Measurements from ENCODE around the gene HKDC1.

Gene HKDC1

GRCh38 chr10:69253171-69253570 is 33.0 kb downstream of the HKDC1 start:
- Histone ChIP-seq H3K9ac (no peak overlapping the region), H3K36me3 (no peaks in the 10 kb centered on the region), H3K4me3 (no peak overlapping the region), H3K4me1 (peaks cover 0 to 10% (median 8%) of the 10 kb centered on the region in 10 experiments; a peak in 13 of 20 replicates), H3K4me2 (no peak overlapping the region), H3K27me3 (no peaks in the 10 kb centered on the region), H4K20me1 (no peaks in the 10 kb centered on the region), H3K27ac (no peak overlapping the region), H3K9me3 (replicated peaks in 1 of 11) (peaks cover 0 to 16% (median 0%) of the 10 kb centered on the region in 11 experiments; a peak in 2 of 22 replicates)
- TF ChIP-seq Cebpa-rat (IDR thresholded peaks at IDR 0.05) = no peak

GRCh38 chr10:69254877-69255276 is 34.7 kb downstream of the HKDC1 start:
- Histone ChIP-seq H3K4me1 (peaks cover 0 to 8% (median 7%) of the 10 kb centered on the region in 10 experiments; a peak in 12 of 20 replicates), H3K27ac (no peak overlapping the region)

GRCh38 chr10:69259547-69260243 is 39.6 kb downstream of the HKDC1 start:
- Histone ChIP-seq H3K4me3 (no peak overlapping the region), H3K27ac (no peak overlapping the region), H3K9ac (no peak overlapping the region), H3K27me3 (no peaks in the 10 kb centered on the region), H3K36me3 (no peaks in the 10 kb centered on the region; a peak in 1 of 22 replicates), H4K20me1 (no peaks in the 10 kb centered on the region), H3K9me3 (replicated peaks in 1 of 11) (peaks cover 18 to 26% (median 21%) of the 10 kb centered on the region in 11 experiments), H3K4me1 (peaks cover 0 to 8% (median 3%) of the 10 kb centered on the region in 10 experiments; a peak in 3 of 20 replicates), H3K4me2 (no peak overlapping the region)
- no peak for TF ChIP-seq Cebpa-rat (IDR thresholded peaks at IDR 0.05)

More at GRCh38 chr10:69254877-69255276, 34.7 kb downstream of the HKDC1 start:
- Histone ChIP-seq H3K9me3 (replicated peaks in 1 of 11) (peaks cover 13 to 32% (median 15%) of the 10 kb centered on the region in 11 experiments), H3K4me2 (no peak overlapping the region), H4K20me1 (no peaks in the 10 kb centered on the region), H3K4me3 (no peak overlapping the region), H3K27me3 (no peaks in the 10 kb centered on the region), H3K36me3 (no peaks in the 10 kb centered on the region; a peak in 1 of 22 replicates), H3K9ac (no peak overlapping the region)
- TF ChIP-seq Cebpa-rat (IDR thresholded peaks at IDR 0.05) = no peak

GRCh38 chr10:69261184-69261583 is 41.1 kb downstream of the HKDC1 start:
- H3K4me1 ChIP-seq = peaks cover 0 to 8% (median 3%) of the 10 kb centered on the region in 10 experiments; a peak in 3 of 20 replicates
- no peak overlapping the region for H3K4me3 ChIP-seq
- no peak for TF ChIP-seq Cebpa-rat (IDR thresholded peaks at IDR 0.05)
- peaks cover 18 to 26% (median 21%) of the 10 kb centered on the region in 11 experiments for H3K9me3 ChIP-seq (replicated peaks in 1 of 11)
- no peak overlapping the region for H3K9ac ChIP-seq
- no peak overlapping the region for H3K27ac ChIP-seq
- no peak overlapping the region for H3K4me2 ChIP-seq
- no peaks in the 10 kb centered on the region for H3K27me3 ChIP-seq
- no peaks in the 10 kb centered on the region for H4K20me1 ChIP-seq
- no peaks in the 10 kb centered on the region; a peak in 1 of 22 replicates for H3K36me3 ChIP-seq

GRCh38 chr10:69262292-69262751 is 42.2 kb downstream of the HKDC1 start:
- Histone ChIP-seq H3K27me3 (no peaks in the 10 kb centered on the region), H3K9ac (no peak overlapping the region), H4K20me1 (no peaks in the 10 kb centered on the region), H3K4me3 (no peak overlapping the region), H3K4me1 (peaks cover 0 to 8% (median 3%) of the 10 kb centered on the region in 10 experiments; a peak in 3 of 20 replicates), H3K9me3 (replicated peaks in 1 of 11) (peaks cover 18 to 26% (median 21%) of the 10 kb centered on the region in 11 experiments), H3K4me2 (peak overlapping the region in 9 of 11 experiments; percentile 1 to 39 (median 11); a peak in 7 of 22 replicates), H3K27ac (no peak overlapping the region), H3K36me3 (no peaks in the 10 kb centered on the region; a peak in 1 of 22 replicates)
- no peak for TF ChIP-seq Cebpa-rat (IDR thresholded peaks at IDR 0.05)

- Histone ChIP-seq H3K9ac (no peak overlapping the region), H3K27me3 (no peaks in the 10 kb centered on the region), H3K4me3 (no peak overlapping the region), H3K4me1 (peaks cover 0 to 8% (median 3%) of the 10 kb centered on the region in 10 experiments; a peak in 5 of 20 replicates), H4K20me1 (no peaks in the 10 kb centered on the region), H3K9me3 (replicated peaks in 1 of 11) (peaks cover 0 to 3% (median under 1%) of the 10 kb centered on the region in 11 experiments; a peak in 10 of 22 replicates), H3K4me2 (no peak overlapping the region), H3K27ac (no peak overlapping the region), H3K36me3 (no peaks in the 10 kb centered on the region)
- TF ChIP-seq Cebpa-rat (IDR thresholded peaks at IDR 0.05) = no peak
Observed at GRCh38 chr10:69265521-69265920, 45.4 kb downstream of the HKDC1 start.

- TF ChIP-seq Cebpa-rat (IDR thresholded peaks at IDR 0.05) = peak in 2 of 11 experiments; percentile 7 to 19; a peak in 1 of 22 replicates
- Histone ChIP-seq H4K20me1 (no peaks in the 10 kb centered on the region), H3K36me3 (no peaks in the 10 kb centered on the region), H3K4me1 (peaks cover 0 to 11% (median 8%) of the 10 kb centered on the region in 10 experiments; a peak in 11 of 20 replicates), H3K4me2 (no peak overlapping the region), H3K27me3 (no peaks in the 10 kb centered on the region), H3K9me3 (replicated peaks in 1 of 11) (no peaks in the 10 kb centered on the region; a peak in 1 of 22 replicates), H3K9ac (no peak overlapping the region), H3K4me3 (no peak overlapping the region), H3K27ac (no peak overlapping the region)
Observed at GRCh38 chr10:69268761-69269416, 48.8 kb downstream of the HKDC1 start.

- no peaks in the 10 kb centered on the region for H4K20me1 ChIP-seq
- TF ChIP-seq Cebpa-rat (IDR thresholded peaks at IDR 0.05) = peak in 2 of 11 experiments; percentile 42 to 64; a peak in 3 of 22 replicates
- H3K9me3 ChIP-seq (replicated peaks in 1 of 11) = no peaks in the 10 kb centered on the region; a peak in 1 of 22 replicates
- H3K4me1 ChIP-seq = peaks cover 0 to 11% (median 8%) of the 10 kb centered on the region in 10 experiments; a peak in 11 of 20 replicates
- no peaks in the 10 kb centered on the region for H3K27me3 ChIP-seq
- no peak overlapping the region for H3K9ac ChIP-seq
- H3K4me3 ChIP-seq = no peak overlapping the region
- H3K36me3 ChIP-seq = no peaks in the 10 kb centered on the region
- H3K27ac ChIP-seq = no peak overlapping the region
- H3K4me2 ChIP-seq = no peak overlapping the region
Observed at GRCh38 chr10:69269761-69270160, 49.6 kb downstream of the HKDC1 start.

- H3K36me3 ChIP-seq = no peaks in the 10 kb centered on the region
- H3K27ac ChIP-seq = no peak overlapping the region
- H3K4me1 ChIP-seq = peaks cover 0 to 11% (median 8%) of the 10 kb centered on the region in 10 experiments; a peak in 11 of 20 replicates
- peak overlapping the region in 7 of 11 experiments; percentile 3 to 40 (median 23); a peak in 9 of 22 replicates for H3K4me2 ChIP-seq
- no peaks in the 10 kb centered on the region for H3K27me3 ChIP-seq
- no peak for TF ChIP-seq Cebpa-rat (IDR thresholded peaks at IDR 0.05)
- H3K9ac ChIP-seq = no peak overlapping the region
- no peak overlapping the region for H3K4me3 ChIP-seq
- no peaks in the 10 kb centered on the region; a peak in 1 of 22 replicates for H3K9me3 ChIP-seq (replicated peaks in 1 of 11)
- H4K20me1 ChIP-seq = no peaks in the 10 kb centered on the region
Observed at GRCh38 chr10:69270990-69271389, 50.9 kb downstream of the HKDC1 start.
